IMR-90 (cell line): Measurements from ENCODE around the gene RGR. TPM values are rescaled to one million over a fixed set of nuclear protein-coding genes. Genes with fewer than 3 reads are reported as not detected.
A peak's percentile ranks its signal among the peaks of the same experiment; 100 is the strongest.

ENCODE experiments used
- ATAC-seq: fragments of 200-7000 bp; cut with Tn5 transposase; 2 replicates; pipeline ENCODE4 v1.9.1; 2020; ENCODE audit warnings: low read depth, mild to moderate bottlenecking, moderate library complexity
- BruUV-seq: library from RNA; stranded (reverse); fragments of 400-500 nt; replicated peaks from 2 replicates; lab custom pipeline; 2021; lab: Mats Ljungman, UMichigan
- CTCF ChIA-PET: fragments of 300-600 bp; formaldehyde crosslinking; extraction: SDS; loops from one replicate; lab custom pipeline; 2021; ENCODE audit warnings: antibody characterized with exemption; lab: Yijun Ruan, JAX
- POLR2A ChIA-PET: fragments of 300-600 bp; sonication (Branson Sonifier 250); formaldehyde crosslinking; loops from one replicate; lab custom pipeline; 2022; ENCODE audit warnings: antibody characterized with exemption; ENCODE audit not compliant: unreplicated experiment; lab: Charles Lee
- DNase-seq: peaks from one replicate; pipeline ENCODE4 v3.0.0; 2013
- H2AFZ ChIP-seq: replicated peaks from 2 replicates; pipeline ENCODE3; 2013; ENCODE audit warnings: low read length, mild to moderate bottlenecking; ENCODE audit not compliant: poor library complexity
- H2AK5ac ChIP-seq: 2 replicates; pipeline ENCODE4 v1.6.1; 2013; ENCODE audit warnings: low read depth, low read length, inconsistent platforms
- H2AK9ac ChIP-seq: replicated peaks from 2 replicates; pipeline ENCODE3; 2013; ENCODE audit warnings: mild to moderate bottlenecking, low read depth, low read length, moderate library complexity; ENCODE audit not compliant: poor library complexity
- H2BK120ac ChIP-seq: 2 replicates; pipeline ENCODE4 v1.6.1; 2013; ENCODE audit warnings: low read depth, low read length, inconsistent platforms
- H2BK15ac ChIP-seq: 3 replicates; pipeline ENCODE4 v1.6.1; 2013; ENCODE audit warnings: low read depth, low read length, inconsistent platforms
- H2BK20ac ChIP-seq: 2 replicates; pipeline ENCODE4 v1.6.1; 2013; ENCODE audit warnings: low read depth, mild to moderate bottlenecking, inconsistent platforms, low read length, moderate library complexity
- H2BK5ac ChIP-seq: 2 replicates; pipeline ENCODE4 v1.6.1; 2013; ENCODE audit warnings: mild to moderate bottlenecking, low read depth, low read length, inconsistent platforms; ENCODE audit not compliant: poor library complexity, severe bottlenecking
- H3K14ac ChIP-seq: replicated peaks from 2 replicates; pipeline ENCODE4 v1.6.1; 2013; ENCODE audit warnings: low read depth, low read length, inconsistent platforms
- H3K18ac ChIP-seq: 2 replicates; pipeline ENCODE4 v1.6.1; 2013; ENCODE audit warnings: low read depth, low read length, control low read depth
- H3K23ac ChIP-seq: 2 replicates; pipeline ENCODE4 v1.6.1; 2013; ENCODE audit warnings: low read depth, low read length, inconsistent platforms
- H3K27ac ChIP-seq: 2 replicates; pipeline ENCODE4 v1.5.1; 2013; ENCODE audit warnings: mild to moderate bottlenecking, control low read depth, low read length; ENCODE audit not compliant: insufficient read depth
- H3K27me3 ChIP-seq: 2 replicates; pipeline ENCODE4 v1.6.1; 2013; ENCODE audit warnings: low read length; ENCODE audit not compliant: control insufficient read depth, insufficient read depth
- H3K36me3 ChIP-seq: 2 replicates; pipeline ENCODE4 v1.6.1; 2013; ENCODE audit warnings: low read length, mixed read lengths; ENCODE audit not compliant: control insufficient read depth, insufficient read depth
- H3K4ac ChIP-seq: 2 replicates; pipeline ENCODE4 v1.6.1; 2013; ENCODE audit warnings: low read depth, low read length, inconsistent platforms
- H3K4me1 ChIP-seq: 2 replicates; pipeline ENCODE4 v1.6.1; 2013; ENCODE audit warnings: low read length, mixed read lengths; ENCODE audit not compliant: control insufficient read depth, insufficient read depth
- H3K4me2 ChIP-seq: 2 replicates; pipeline ENCODE4 v1.6.1; 2013; ENCODE audit warnings: low read depth, mild to moderate bottlenecking, control low read depth, low read length, moderate library complexity
- H3K4me3 ChIP-seq: 2 replicates; pipeline ENCODE4 v1.5.1; 2013; ENCODE audit warnings: low read depth, mild to moderate bottlenecking, control low read depth, low read length, moderate library complexity; ENCODE audit not compliant: insufficient read depth
- H3K56ac ChIP-seq: 2 replicates; pipeline ENCODE4 v1.6.1; 2013; ENCODE audit warnings: low read length, inconsistent platforms; ENCODE audit not compliant: insufficient read depth; ENCODE audit errors: extremely low read depth
- H3K79me1 ChIP-seq, 2 experiments: 2 replicates each; pipeline ENCODE4 v1.6.1; 2013; ENCODE audit warnings: low read length in 2 of 2, inconsistent platforms in 1 of 2, low read depth in 1 of 2
- H3K9ac ChIP-seq: 2 replicates; pipeline ENCODE4 v1.6.1; 2013; ENCODE audit warnings: low read depth, low read length, control low read depth
- H3K9me1 ChIP-seq: 2 replicates; pipeline ENCODE4 v1.6.1; 2013; ENCODE audit warnings: low read length, inconsistent platforms; ENCODE audit not compliant: insufficient read depth
- H3K9me3 ChIP-seq: 2 replicates; pipeline ENCODE4 v1.6.1; 2013; ENCODE audit warnings: low read length; ENCODE audit not compliant: control insufficient read depth, insufficient read depth
- H4K20me1 ChIP-seq: 2 replicates; pipeline ENCODE4 v1.6.1; 2013; ENCODE audit warnings: low read length, inconsistent platforms; ENCODE audit not compliant: insufficient read depth
- H4K5ac ChIP-seq: 2 replicates; pipeline ENCODE4 v1.6.1; 2013; ENCODE audit warnings: mild to moderate bottlenecking, low read depth, low read length, control low read depth
- H4K8ac ChIP-seq, 2 experiments: 2 replicates each; pipeline ENCODE4 v1.6.1; 2013; ENCODE audit warnings: low read depth in 2 of 2, low read length in 2 of 2, control low read depth in 1 of 2, inconsistent platforms in 1 of 2
- H4K91ac ChIP-seq: 2 replicates; pipeline ENCODE4 v1.6.1; 2013; ENCODE audit warnings: low read depth, low read length, inconsistent platforms; ENCODE audit not compliant: insufficient read depth
- BHLHE40 ChIP-seq: fragments of 150-350 bp; IDR thresholded peaks from 2 replicates; pipeline ENCODE4 v1.6.1; 2016; ENCODE audit warnings: mild to moderate bottlenecking, low read depth, low read length
- CEBPB ChIP-seq: IDR thresholded peaks from 2 replicates; pipeline ENCODE4 v1.6.1; 2012; ENCODE audit warnings: low read depth, low read length, improper control_type of control experiment
- CHD1 ChIP-seq: IDR thresholded peaks from 2 replicates; pipeline ENCODE4 v1.6.1; 2012; ENCODE audit warnings: low read depth, low read length, improper control_type of control experiment
- MAFK ChIP-seq: IDR thresholded peaks from 2 replicates; pipeline ENCODE4 v1.6.1; 2012; ENCODE audit warnings: low read depth, low read length, improper control_type of control experiment
- MAZ ChIP-seq: IDR thresholded peaks from 2 replicates; pipeline ENCODE4 v1.6.1; 2012; ENCODE audit warnings: low read depth, mild to moderate bottlenecking, low read length, improper control_type of control experiment, moderate library complexity, borderline replicate concordance
- MXI1 ChIP-seq: IDR thresholded peaks from 2 replicates; pipeline ENCODE4 v1.6.1; 2012; ENCODE audit warnings: low read depth, mild to moderate bottlenecking, low read length, moderate library complexity, borderline replicate concordance
- NFE2L2 ChIP-seq: fragments of 150-350 bp; IDR thresholded peaks from 2 replicates; pipeline ENCODE4 v1.6.1; 2016; ENCODE audit warnings: low read depth, mild to moderate bottlenecking, low read length
- POLR2A ChIP-seq: IDR thresholded peaks from 2 replicates; pipeline ENCODE4 v1.6.1; 2012; ENCODE audit warnings: mild to moderate bottlenecking, low read depth, low read length
- RAD21 ChIP-seq: IDR thresholded peaks from 2 replicates; pipeline ENCODE4 v1.6.1; 2012; ENCODE audit warnings: low read length, improper control_type of control experiment
- RCOR1 ChIP-seq: IDR thresholded peaks from 2 replicates; pipeline ENCODE4 v1.6.1; 2012; ENCODE audit warnings: mild to moderate bottlenecking, low read length, improper control_type of control experiment; ENCODE audit not compliant: insufficient replicate concordance
- RFX5 ChIP-seq: IDR thresholded peaks from 2 replicates; pipeline ENCODE4 v1.8.0; 2012; ENCODE audit warnings: low read depth, mild to moderate bottlenecking, low read length, moderate library complexity
- SMC3 ChIP-seq: fragments of 150-350 bp; IDR thresholded peaks from 2 replicates; pipeline ENCODE4 v1.6.1; 2016; ENCODE audit warnings: low read depth, mild to moderate bottlenecking, antibody characterized with exemption, low read length, moderate library complexity
- WGBS, 2 experiments: methylation state at CpG; one replicate each; pipeline versions ENCODE4 v1.1.5 to v1.1.7; 2013; ENCODE audit warnings: missing lambda C conversion rate in 2 of 2; ENCODE audit not compliant: insufficient read length in 1 of 2; ENCODE audit errors: extremely low coverage in 2 of 2; 5-methylcytosine and 5-hydroxymethylcytosine counted together
- dilution Hi-C: fragments of 300-500 bp; cut with HindIII; formaldehyde crosslinking; loops from one replicate; pipeline ENCODE4 v1.14.3; 2018; ENCODE audit warnings: low sequenced_read_pairs; ENCODE audit not compliant: unreplicated experiment
- in situ Hi-C: fragments of 300-500 bp; cut with MboI; formaldehyde crosslinking; loops from 3 replicates; pipeline ENCODE4 v1.14.3; 2019; ENCODE audit warnings: low sequenced_read_pairs, inconsistent platforms, mixed read lengths
- intact Hi-C: fragments of 100-400 bp; cut with micrococcal nuclease; formaldehyde crosslinking; loops from 2 replicates; pipeline ENCODE4 v1.10.0; 2022
- polyA plus RNA-seq, 3 experiments: library from polyadenylated mRNA; depleted of rRNA; stranded (reverse); fragments of >200 nt; gene quantifications; 2 replicates each; pipeline ENCODE4 v1.2.3, GENCODE V29; 2012; ENCODE audit warnings: low replicate concordance in 1 of 3
- total RNA-seq: library from RNA; depleted of rRNA; stranded (reverse); fragments of >200 nt; gene quantifications from 2 replicates; pipeline ENCODE4 v1.2.3, GENCODE V29; 2012
- TF ChIP-seq, protein P1 (sequence below): fragments of 150-350 bp; IDR thresholded peaks from 2 replicates; pipeline ENCODE4 v1.6.1; 2016; ENCODE audit warnings: low read depth, mild to moderate bottlenecking, low read length, moderate library complexity, borderline replicate concordance
- TF ChIP-seq, protein P2 (sequence below): fragments of 150-350 bp; IDR thresholded peaks from 2 replicates; pipeline ENCODE4 v1.6.1; 2017; ENCODE audit warnings: mild to moderate bottlenecking, antibody characterized with exemption, low read length, low read depth
- TF ChIP-seq, protein P3 (sequence below): conservative IDR thresholded peaks from 2 replicates; pipeline ENCODE4 v1.5.1; 2012; ENCODE audit warnings: mild to moderate bottlenecking, low read depth, low read length, improper control_type of control experiment

Gene RGR
- total and polyA plus RNA-seq, 2 of the 4 experiments (the other 2 are of a cell fraction) = not detected

DNA sequence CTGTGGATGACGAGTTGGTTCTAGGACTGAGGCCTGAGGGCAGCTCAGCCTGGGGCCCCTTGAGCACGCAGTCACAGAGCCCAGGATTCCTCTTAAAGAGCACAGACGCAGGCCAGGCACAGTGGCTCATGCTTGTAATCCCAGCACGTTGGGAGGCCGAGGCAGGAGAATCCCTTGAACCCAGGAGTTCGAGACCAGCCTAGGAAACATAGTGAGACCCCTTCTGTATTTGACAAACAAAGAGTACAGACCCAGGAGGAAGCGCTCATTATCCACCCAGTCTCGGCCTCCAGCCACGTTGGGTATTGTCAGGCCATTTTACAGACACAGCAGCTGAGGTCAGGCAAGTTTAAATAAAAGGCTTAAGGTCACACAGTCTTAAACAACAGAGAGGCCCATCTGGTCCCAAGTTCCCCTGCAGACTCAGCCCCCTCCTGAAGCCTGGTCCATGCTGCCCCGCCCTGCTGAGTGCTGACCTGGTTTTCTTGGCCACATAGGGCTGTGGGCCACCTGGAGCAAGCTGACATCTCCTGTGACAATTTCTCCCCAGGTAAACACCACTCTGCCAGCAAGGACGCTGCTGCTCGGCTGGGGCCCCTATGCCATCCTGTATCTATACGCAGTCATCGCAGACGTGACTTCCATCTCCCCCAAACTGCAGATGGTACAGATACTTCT lies 12.6 kb downstream of the RGR start:
- ATAC-seq = no peak
- POLR2A ChIA-PET = no interaction called here
- in situ Hi-C loops = no loop called here
- TF ChIP-seq, protein P1, sequence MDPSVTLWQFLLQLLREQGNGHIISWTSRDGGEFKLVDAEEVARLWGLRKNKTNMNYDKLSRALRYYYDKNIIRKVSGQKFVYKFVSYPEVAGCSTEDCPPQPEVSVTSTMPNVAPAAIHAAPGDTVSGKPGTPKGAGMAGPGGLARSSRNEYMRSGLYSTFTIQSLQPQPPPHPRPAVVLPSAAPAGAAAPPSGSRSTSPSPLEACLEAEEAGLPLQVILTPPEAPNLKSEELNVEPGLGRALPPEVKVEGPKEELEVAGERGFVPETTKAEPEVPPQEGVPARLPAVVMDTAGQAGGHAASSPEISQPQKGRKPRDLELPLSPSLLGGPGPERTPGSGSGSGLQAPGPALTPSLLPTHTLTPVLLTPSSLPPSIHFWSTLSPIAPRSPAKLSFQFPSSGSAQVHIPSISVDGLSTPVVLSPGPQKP = no peak
- TF ChIP-seq CHD1 = no peak
- no peak for TF ChIP-seq MXI1
- TF ChIP-seq, protein P2, sequence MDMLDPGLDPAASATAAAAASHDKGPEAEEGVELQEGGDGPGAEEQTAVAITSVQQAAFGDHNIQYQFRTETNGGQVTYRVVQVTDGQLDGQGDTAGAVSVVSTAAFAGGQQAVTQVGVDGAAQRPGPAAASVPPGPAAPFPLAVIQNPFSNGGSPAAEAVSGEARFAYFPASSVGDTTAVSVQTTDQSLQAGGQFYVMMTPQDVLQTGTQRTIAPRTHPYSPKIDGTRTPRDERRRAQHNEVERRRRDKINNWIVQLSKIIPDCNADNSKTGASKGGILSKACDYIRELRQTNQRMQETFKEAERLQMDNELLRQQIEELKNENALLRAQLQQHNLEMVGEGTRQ = no peak
- no peak for TF ChIP-seq RFX5
- no peak for TF ChIP-seq NFE2L2
- no peak for TF ChIP-seq SMC3
- no peak for TF ChIP-seq BHLHE40
- no peak for TF ChIP-seq MAFK
- TF ChIP-seq RCOR1 = no peak
- no peak for TF ChIP-seq POLR2A
- TF ChIP-seq CEBPB = no peak
- TF ChIP-seq RAD21 = no peak
- TF ChIP-seq, protein P3, sequence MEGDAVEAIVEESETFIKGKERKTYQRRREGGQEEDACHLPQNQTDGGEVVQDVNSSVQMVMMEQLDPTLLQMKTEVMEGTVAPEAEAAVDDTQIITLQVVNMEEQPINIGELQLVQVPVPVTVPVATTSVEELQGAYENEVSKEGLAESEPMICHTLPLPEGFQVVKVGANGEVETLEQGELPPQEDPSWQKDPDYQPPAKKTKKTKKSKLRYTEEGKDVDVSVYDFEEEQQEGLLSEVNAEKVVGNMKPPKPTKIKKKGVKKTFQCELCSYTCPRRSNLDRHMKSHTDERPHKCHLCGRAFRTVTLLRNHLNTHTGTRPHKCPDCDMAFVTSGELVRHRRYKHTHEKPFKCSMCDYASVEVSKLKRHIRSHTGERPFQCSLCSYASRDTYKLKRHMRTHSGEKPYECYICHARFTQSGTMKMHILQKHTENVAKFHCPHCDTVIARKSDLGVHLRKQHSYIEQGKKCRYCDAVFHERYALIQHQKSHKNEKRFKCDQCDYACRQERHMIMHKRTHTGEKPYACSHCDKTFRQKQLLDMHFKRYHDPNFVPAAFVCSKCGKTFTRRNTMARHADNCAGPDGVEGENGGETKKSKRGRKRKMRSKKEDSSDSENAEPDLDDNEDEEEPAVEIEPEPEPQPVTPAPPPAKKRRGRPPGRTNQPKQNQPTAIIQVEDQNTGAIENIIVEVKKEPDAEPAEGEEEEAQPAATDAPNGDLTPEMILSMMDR = no peak
- no peak for TF ChIP-seq MAZ

More for the DNA sequence above, 12.6 kb downstream of the RGR start:
- dilution Hi-C loops (no loop called here), intact Hi-C loops (loop anchor here (10.0 kb wide), 1 partner anchor 113 kb away; no protein-coding TSS in a partner anchor)
- Histone ChIP-seq H3K56ac (no peak overlapping the region), H3K4me1 (no peaks in the 10 kb centered on the region), H2BK15ac (no peak overlapping the region), H4K91ac (no peak overlapping the region), H3K23ac (no peak overlapping the region), H3K9ac (no peak overlapping the region), H3K9me3 (no peaks in the 10 kb centered on the region), H2BK120ac (no peak overlapping the region), H4K5ac (no peak overlapping the region), H3K14ac (no peak overlapping the region), H2BK20ac (no peak overlapping the region), H3K36me3 (no peaks in the 10 kb centered on the region), H3K27ac (no peak overlapping the region), H2AK9ac (no peak overlapping the region), H3K18ac (no peak overlapping the region), H3K4me2 (no peak overlapping the region; the same call in 1 of the 2 replicates), H3K4ac (no peak overlapping the region), H4K8ac (no peak overlapping the region), H3K4me3 (no peak overlapping the region), H4K20me1 (no peaks in the 10 kb centered on the region), H2AK5ac (no peak overlapping the region), H2AFZ (peak overlapping the region; percentile 82), H3K27me3 (peaks cover 23% of the 10 kb centered on the region), H3K9me1 (no peaks in the 10 kb centered on the region; the same call in 1 of the 2 replicates), H2BK5ac (no peak overlapping the region), H3K79me1 (no peaks in the 10 kb centered on the region)
- 84% methylated on average over 10 of the region's 15 CpGs; no CpG with 5 or more reads in 1 of the 2 experiments for WGBS, 2 experiments
- CTCF ChIA-PET = interaction anchor here (0.7 to 1.3 kb wide), 6 partner anchors 10 to 336 kb away, joined by 3 to 7 read pairs (median 3); no protein-coding TSS in a partner anchor
- DNase-seq = no peak
- no TSS peak for BruUV-seq
